GM21367 (cell line): ENCODE results near the gene ADAM12.

Source experiments
- ATAC-seq: cut with Tn5 transposase; IDR thresholded peaks from one replicate; pipeline ENCODE4 v1.9.1; 2021; ENCODE audit not compliant: unreplicated experiment

Gene ADAM12, protein sequence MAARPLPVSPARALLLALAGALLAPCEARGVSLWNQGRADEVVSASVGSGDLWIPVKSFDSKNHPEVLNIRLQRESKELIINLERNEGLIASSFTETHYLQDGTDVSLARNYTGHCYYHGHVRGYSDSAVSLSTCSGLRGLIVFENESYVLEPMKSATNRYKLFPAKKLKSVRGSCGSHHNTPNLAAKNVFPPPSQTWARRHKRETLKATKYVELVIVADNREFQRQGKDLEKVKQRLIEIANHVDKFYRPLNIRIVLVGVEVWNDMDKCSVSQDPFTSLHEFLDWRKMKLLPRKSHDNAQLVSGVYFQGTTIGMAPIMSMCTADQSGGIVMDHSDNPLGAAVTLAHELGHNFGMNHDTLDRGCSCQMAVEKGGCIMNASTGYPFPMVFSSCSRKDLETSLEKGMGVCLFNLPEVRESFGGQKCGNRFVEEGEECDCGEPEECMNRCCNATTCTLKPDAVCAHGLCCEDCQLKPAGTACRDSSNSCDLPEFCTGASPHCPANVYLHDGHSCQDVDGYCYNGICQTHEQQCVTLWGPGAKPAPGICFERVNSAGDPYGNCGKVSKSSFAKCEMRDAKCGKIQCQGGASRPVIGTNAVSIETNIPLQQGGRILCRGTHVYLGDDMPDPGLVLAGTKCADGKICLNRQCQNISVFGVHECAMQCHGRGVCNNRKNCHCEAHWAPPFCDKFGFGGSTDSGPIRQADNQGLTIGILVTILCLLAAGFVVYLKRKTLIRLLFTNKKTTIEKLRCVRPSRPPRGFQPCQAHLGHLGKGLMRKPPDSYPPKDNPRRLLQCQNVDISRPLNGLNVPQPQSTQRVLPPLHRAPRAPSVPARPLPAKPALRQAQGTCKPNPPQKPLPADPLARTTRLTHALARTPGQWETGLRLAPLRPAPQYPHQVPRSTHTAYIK

DNA sequence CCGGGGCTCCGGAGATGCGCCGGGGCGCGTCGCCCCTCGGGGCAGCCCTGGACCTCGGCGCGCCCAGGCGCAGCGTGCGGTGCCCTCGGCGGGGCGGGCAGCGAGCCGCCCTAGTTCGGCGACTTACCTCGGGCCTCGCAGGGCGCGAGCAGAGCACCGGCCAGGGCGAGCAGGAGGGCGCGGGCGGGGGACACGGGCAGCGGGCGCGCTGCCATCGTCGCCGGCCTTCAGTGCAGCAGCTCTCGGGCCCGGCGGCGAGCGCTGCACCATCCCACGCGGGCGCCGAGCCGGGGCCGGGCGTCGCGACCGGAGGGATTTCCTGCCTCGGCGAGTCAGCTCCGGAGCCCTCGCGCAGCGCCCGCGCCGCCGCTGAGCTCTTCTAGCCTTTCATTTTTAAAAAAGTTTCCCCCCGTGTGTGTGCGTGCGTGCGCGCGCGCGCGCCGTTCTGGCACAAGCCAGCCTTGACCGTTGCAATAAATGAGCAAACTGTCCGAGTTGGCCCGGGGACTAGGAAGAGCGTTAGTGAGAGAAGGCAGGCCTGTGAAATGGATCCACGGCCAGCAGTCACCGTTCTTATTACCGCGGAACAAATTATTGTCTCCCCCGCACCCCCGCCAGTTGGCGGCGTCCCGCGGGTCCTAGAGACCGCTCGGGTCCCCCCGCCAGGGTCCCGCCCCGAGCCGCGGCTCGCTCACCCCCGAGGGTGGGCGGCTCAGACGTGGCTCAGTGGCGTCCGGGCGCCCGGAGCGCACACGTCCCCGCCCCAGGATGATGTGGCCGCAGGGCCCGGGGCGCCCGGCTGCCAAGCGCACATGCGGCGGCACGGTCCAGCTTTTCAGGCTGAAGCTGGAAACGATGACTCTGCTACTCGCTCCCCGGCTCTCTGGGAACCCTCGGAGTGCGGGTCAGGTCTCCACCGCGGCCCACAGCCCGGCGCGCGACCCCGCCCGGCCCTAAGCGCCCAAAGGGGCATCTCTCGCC lies at the start of gene ADAM12:
ADAM12 (minus strand) TSS at position 547 of the 981 bp plus-strand sequence; CDS start at position 215, 332 bp downstream.
- ATAC-seq: no peak

DNA sequence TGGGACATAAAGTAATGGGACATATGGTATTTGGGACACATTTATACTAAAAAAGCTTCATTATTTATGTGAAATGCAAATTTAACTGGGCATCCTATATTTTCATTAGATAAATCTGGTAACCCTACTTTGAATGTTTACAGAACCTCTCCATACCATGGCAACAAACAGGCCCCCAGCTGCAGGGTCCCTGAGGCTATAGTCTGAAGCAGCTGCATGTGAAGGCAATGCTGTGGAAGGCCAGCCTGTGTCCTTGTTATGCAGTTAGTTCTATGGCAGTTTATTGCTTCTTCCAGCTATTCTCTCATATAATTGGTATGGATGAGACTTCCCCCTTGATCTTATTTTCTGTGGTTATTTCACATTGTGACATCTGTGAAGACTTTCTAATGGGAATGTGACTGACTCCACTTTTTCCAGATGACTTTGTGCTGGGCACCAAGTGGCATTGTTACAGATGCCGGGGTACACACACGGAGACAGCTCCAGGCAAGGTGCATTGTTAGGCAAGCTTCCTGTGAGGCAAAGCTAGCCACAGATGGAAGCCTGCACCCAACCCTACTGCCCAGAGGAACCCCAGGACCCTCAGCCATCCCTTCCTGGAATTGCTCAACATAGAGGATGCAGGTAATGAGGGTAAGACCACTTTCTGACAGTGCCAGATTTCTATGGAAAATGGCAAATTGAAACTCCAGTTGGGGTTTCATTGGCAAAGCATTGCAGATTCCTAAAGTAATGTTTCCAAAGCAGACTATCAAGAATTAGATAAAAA lies 49.5 kb upstream of the ADAM12 start:
- ATAC-seq: no peak

DNA sequence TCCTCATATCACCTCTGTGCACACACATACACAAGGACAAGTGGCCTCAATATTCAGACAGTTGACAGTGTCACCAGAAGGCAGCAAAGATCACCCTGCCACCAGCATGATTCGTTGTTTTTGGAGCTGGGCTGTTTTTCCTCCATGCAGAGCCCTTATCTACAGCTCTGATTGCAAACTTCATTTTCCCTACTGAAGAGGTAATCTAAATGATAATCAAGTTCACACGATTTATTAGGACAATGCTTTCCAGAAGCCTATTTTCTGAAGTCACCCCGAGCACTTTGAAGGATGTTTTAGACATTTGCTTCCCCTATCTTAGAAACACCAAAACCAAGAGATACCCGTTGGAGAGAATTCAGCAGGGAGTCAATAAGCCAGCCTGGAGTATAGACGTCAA lies 46.0 kb upstream of the ADAM12 start:
- ATAC-seq: no peak

DNA sequence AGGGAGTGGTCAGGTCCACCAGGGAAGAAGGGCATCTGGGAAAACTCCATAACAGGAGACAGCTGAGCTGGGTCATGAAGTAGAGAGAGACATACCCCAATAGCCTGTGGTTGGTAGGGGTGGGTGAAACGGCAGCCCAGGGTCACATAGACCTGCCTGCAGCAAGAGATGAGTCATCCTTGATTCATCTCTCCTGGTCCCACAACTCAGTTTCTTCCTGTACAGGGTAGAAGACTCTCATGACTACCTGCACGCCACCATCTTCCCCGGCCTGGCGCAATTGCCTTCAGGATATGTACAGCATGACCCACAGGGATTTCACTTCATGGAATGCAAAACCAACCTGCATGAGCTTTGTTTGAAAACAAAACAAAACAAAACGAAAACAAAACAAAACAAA lies 45.1 kb upstream of the ADAM12 start:
- ATAC-seq: no peak

DNA sequence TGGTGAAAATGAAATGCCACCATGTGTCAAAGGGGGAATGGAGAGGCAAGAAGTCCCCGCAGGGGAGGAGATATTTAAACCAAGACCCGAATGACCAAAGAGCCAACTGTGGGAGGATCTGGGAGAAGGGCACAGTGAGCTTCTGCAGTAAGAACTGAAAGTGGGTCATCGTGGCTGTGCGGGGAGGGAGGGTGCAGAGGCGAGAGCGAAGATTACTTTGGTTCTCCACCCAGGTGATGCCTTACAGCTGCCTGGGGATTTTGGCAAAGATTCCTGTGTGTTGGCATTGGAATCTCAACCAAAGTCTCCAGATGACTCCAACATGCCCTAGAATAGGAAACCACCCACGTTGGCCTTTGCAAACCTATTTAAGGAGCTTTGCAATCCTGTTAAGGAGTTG lies 44.2 kb upstream of the ADAM12 start:
- ATAC-seq: no peak

DNA sequence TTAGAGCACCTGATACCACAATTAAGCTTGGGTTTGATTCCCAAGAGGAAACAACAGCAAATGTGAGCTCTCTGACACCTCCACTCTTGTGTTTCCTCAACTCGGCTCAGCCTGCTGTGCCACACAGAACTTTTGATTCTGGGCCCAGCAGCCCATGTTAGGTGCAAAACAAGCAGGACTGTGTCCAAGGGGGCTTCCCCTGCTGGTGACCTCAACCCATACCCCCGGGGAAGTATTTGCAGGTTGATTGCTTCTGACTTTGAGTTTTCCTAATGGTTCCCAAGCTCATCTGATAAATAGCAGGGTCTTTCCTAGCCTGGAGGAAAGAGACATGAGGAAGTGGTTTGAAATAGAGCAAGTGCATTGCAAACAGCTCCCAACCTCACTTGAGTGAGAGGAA lies 43.5 kb upstream of the ADAM12 start:
- ATAC-seq: no peak

DNA sequence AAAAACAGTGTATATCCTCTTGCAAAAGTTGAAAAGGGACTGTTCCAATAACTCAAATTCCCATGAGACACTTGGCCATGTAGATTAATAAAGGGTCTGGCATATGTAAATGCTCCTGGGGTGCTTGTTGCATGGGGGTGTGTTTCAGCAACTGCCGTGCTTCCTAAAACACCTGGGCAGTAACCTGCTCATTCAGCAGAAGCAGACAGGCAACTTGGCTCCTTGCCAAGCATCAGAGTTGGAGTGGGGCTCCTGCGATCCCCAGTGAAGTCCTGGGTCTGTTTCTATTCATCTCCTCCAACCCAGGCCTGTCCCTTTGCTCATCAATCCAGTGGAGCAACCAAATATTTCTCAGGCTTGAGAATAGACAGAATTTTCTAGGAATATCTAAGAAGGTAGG lies 42.2 kb upstream of the ADAM12 start:
- no peak for ATAC-seq

DNA sequence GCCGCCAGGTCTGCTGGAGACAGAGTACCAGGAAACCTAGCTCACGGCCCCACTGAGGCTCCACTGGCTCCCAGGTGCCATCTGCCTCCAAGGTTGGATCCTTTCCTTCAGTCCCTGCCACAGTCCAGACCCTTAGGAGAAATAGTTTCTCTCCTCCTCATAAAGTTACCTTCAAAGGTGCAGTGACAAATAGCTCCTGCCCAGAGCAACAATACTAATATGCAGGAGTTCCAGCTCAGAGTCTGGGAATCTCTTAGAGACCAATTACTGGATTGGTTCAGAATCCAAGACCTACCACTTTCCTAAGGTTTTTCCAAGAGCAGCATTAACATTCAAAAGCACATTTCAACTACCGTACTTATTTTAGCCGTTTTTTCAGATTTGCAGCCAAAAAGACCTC lies 41.0 kb upstream of the ADAM12 start:
- ATAC-seq: no peak

DNA sequence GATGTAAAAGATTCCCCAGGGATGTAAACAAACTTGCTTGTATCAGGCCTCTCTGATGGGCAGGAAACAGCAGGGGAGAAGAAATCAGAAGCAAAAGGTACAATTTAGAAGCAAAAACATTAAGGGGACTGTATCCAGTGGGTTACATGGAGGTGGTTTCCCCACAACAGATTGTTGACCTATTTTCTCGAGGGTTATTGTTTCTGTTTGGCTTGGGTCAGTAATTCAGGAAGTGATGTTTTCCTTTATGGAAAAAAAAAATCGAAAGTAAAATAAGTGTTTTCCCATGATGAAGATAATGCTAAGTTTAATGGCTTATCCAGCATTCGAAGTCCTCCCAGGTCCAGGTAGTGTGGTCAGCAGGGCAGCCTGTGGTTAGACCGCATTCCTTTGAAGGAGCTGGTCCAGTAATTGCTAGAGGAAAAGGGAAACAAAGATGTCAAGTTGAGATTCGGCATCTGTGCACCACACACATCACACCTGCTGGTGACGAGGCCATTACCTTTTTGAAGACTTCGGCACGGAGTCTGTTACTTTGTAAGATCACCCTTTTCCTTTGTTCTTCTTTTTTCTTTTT lies 37.3 kb upstream of the ADAM12 start:
- no peak for ATAC-seq

DNA sequence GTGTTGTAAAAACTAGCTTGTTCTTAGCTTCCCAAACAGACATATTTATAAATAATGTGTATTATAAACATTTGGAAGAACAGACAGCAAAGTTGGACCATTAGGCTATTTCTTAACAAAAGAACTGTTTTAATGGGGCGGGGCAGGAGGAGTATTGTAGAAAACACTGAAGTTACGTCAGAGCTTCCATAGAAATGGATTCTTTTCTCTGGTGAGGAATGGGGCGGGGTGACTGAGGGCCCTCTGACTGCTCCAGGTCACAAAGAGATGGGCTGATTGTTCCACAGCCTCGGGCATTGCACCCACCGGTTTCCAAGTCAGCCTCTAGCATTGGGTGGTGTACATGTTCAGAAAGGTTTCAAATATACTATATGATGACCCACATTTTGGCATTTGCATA lies 36.8 kb upstream of the ADAM12 start:
- no peak for ATAC-seq

DNA sequence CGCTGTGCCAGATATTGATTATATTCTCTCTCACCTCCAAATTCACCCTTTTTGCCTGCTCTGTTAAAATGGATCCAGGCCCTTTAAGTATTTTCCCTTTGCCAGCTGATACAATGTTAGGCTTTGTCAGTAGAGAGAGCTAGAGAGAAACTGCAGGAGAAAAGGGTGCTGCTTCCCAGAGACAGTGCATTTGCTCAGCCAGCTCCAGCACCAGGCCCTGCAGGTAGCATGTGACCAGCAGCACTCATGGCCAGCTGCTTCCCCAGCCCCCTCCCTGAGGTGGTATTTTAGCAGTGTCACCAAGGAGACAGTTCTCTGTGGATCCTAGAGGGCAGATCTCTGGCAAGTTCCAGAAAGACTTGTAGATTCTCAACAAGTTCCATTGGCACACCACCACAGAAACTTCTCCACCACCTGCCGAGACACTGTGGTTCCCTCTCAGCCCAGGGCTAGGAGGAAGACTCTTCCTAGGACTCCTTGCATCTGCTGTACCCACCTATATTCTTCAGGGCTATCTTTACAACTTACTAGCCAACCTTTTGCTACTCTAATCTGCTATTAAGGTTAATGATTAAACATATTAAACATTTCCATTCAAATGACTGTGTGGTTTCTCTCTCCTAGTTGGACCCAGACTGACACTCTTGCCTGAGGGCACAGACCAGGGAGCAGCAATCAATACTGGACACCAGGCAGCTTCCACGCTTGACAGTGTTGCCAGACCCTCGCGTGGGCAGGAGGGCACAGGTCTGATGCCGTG lies 35.6 kb upstream of the ADAM12 start:
- ATAC-seq: no peak

DNA sequence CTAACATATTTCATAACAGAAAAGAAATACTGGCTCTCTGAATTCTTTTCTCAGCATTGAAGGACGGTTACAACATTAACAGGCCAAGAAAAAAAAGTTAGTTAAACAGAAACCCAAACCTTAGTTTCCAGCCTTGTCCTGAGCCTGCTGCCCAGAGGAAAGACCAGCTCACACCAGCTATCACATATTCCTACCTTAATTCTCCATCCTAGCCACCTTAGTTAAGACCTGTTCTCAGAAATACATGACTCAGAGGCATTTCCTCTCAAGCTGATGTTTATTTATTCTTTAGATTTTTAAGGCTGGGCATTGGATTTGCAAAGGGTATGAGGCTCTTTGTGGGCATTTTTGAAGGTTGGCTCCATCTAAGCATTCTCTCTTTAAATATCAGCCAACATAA lies 34.3 kb upstream of the ADAM12 start:
- no peak for ATAC-seq

DNA sequence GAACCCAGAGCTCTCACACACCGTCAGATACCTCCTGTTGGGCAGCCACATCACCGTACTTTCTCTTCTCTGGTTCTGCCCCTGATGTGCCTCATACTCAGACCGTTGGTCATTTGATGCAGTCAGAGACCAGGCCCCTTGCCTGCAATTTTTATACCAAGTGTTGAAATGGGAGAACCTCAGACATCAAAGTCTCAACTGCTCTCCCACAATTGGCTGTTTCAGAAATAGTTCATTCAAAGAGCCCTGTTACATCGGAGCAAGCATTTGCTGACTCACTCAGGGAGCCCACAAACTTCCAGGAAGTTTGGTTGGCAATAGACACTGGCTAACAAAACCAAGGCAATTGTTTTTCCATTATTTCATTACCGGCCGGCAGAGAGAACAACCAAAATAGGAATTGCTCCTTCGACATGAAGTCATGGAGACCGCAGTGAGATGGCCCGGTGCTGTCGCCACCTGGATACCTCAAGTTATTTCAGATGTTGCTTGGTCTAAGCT lies 33.5 kb upstream of the ADAM12 start:
- no peak for ATAC-seq

DNA sequence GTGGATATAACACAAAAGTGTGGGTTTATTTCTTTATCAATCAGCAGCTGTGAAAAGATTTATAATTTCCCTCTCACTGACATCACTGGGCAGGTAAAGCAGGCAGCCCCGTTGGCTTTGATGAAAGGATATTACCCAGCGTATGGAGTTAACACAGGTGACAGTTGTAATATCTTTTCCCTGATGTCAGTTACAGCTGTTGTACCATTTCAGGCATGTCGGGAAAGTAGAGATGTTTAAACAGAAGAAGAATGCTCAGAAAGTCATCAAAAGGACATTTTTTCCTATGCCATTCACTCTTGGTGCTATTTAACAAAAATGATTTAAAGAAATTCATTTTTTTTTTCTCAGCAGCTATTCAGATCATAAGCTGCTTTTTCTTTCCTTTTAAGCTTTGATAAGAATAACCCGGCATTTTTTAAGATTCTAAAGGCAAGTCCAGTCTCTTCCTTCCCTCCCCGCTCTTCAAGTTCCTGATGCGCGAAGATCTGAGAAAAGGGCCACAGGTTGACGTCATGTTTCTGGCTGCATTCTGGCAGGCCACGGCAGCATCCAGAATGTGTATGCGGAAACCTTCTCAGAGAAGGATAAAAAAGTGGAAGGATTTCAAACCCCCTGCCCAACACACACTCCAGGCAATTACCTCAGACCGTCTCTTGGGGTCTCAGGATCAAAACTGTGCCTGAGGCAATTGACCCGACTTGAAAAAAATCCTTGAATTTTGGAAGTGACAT lies 32.5 kb upstream of the ADAM12 start:
- ATAC-seq: no peak

DNA sequence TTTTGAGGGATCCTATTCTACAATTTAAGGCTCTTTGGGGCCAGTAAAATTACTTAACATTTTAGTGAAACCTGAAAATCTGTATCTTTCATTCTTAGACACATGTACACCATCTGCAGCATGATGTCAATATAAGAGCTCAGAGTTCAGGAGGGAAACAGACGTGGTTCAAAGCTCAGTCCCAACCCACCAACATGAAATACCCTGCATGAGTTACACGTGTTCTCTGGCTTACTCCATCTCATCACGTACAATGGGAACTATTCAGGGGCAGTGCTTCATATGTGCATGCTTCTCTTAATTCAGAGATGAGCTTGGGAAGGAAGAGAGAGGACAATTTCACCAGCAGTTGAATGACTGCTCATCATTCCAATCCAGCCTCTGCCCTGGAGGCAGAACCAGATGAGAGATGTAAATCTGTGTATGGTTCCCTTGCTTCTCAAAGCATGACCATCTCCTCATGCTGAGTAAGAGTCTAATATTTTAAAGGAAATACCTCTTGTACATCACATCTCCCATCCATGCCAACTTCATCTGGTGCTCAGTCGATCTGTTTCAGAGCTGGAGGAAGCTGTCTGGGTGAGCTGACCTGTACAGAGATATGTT lies 29.0 kb upstream of the ADAM12 start:
- no peak for ATAC-seq

DNA sequence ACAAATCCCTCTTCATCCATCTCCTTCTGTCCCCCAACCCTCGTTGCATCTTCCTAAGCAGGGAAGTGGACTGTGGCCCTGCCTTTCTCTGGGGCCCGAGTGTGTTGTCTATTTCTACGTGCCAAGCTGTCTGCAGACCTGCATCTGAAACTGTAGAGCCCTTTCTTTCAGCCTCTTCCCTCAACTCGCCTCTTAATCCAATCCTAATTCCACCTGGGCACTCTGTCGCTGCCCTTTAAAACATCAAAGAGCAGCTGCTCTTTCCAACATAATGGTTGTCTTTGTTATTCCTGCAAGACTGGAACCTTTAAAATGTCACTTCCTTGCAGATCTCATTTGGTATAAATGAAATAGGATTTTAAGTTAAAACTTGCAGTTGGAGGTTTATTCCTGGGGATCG lies 21.5 kb upstream of the ADAM12 start:
- no peak for ATAC-seq

DNA sequence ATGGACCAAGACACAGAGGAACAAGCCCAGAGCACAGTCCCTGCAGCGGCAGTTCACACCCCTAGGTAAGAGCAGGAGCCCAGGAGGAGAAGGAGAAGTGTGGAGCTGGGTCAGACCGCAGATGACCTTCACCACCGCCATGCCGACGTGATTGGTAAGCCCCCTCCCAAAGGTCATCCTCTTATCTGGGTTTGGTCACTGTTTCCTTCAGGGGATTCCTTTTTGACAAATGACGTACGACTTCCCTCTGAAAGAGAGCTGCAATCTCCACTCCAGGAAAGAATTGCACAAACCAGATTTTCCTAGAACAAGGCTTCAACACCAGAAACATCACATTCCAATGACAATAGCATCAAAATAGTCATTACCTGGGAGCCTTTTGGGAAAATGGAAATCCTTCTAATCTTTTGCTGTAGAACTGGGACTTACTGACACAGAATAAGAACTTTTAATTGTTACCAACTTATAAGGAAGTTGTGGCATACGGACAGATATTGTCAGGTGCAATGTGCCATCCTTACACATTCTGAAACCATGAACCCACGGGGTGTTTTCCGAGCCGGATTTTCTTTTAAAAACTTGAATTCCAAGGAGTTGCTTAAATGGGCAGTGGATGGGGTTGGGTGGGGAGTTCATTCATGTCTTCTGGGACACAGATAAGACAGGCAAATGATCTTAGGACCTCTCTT lies 20.8 kb upstream of the ADAM12 start:
- ATAC-seq: no peak
